GM12878 (cell line): ENCODE results near the gene P3H3. TPM values are rescaled to one million over a fixed set of nuclear protein-coding genes. Genes with fewer than 3 reads are reported as not detected.

Source experiments
- CHD1 ChIP-seq: IDR thresholded peaks from 2 replicates; pipeline ENCODE4 v1.6.1; 2012; ENCODE audit warnings: low read depth, low read length, improper control_type of control experiment
- EP300 ChIP-seq, 2 experiments: fragments of 150-350 bp in 1 of 2; IDR thresholded peaks; 2 replicates each; pipeline ENCODE4 v1.6.1; 2011 to 2012; ENCODE audit warnings: low read depth in 2 of 2, low read length in 2 of 2, borderline replicate concordance in 1 of 2, improper control_type of control experiment in 1 of 2, inconsistent platforms in 1 of 2; ENCODE audit not compliant: control insufficient read depth in 1 of 2
- ESRRA ChIP-seq: IDR thresholded peaks from 2 replicates; pipeline ENCODE4 v1.6.1; 2012; ENCODE audit warnings: mild to moderate bottlenecking, low read length, improper control_type of control experiment
- IRF5 ChIP-seq: fragments of 450-650 bp; IDR thresholded peaks from 2 replicates; pipeline ENCODE4 v1.6.1; 2017; ENCODE audit warnings: borderline replicate concordance
- PRDM15 ChIP-seq: fragments of 450-650 bp; formaldehyde crosslinking; IDR thresholded peaks from 2 replicates; pipeline ENCODE4 v1.4.0; 2020; ENCODE audit warnings: mild to moderate bottlenecking, moderate library complexity
- SUPT20H ChIP-seq: IDR thresholded peaks from 2 replicates; pipeline ENCODE4 v1.6.1; 2011; ENCODE audit warnings: low read depth, mild to moderate bottlenecking, low read length, moderate library complexity, borderline replicate concordance; ENCODE audit not compliant: control insufficient read depth
- ZBTB33 ChIP-seq: fragments of 450-650 bp; IDR thresholded peaks from 2 replicates; pipeline ENCODE4 v1.6.1; 2017; ENCODE audit warnings: mild to moderate bottlenecking
- ZNF622 ChIP-seq: fragments of 450-650 bp; IDR thresholded peaks from 2 replicates; pipeline ENCODE4 v1.6.1; 2017; ENCODE audit warnings: mild to moderate bottlenecking, inconsistent platforms
- polyA plus RNA-seq, 11 experiments: library from polyadenylated mRNA; depleted of rRNA in 4 of 11; unstranded in 6 of 11; stranded (reverse) in 5 of 11; fragments of >200 nt; fragmentation: Nextera tagmentation in 4 of 11; fragmentation: Illumina TruSeq in 1 of 11; extraction: Ambion mirVana in 4 of 11; extraction: Trizol in 1 of 11; gene quantifications; 1 replicate in 1 of 11; 2 replicates in 10 of 11; pipeline versions ENCODE4 v1.2.1 to v1.2.3, GENCODE V29; 2011 to 2016; ENCODE audit warnings: inconsistent platforms in 2 of 11, missing spikeins in 2 of 11, low read depth in 1 of 11
- total RNA-seq, 4 experiments: library from RNA; depleted of rRNA in 3 of 4; stranded (reverse); fragments of >200 nt in 3 of 4; fragmentation: Illumina TruSeq in 1 of 4; extraction: Trizol in 1 of 4; gene quantifications; 2 replicates each; pipeline versions ENCODE4 v1.2.1 to v1.2.3, GENCODE V29; 2013 to 2021

P3H3 gene
- total and polyA plus RNA-seq, 10 of the 15 experiments (the other 5 are each of a cell fraction or from before 2014, with no cell fraction given), result 0.03 to 0.21 (median 0.05) TPM; not detected in 7

- TF ChIP-seq ZBTB33 (no peak), IRF5 (no peak), EP300 (IDR thresholded peaks at IDR 0.05; ENCODE audit: borderline replicate concordance in 1 of 2, control insufficient read depth in 1 of 2, low read depth in 2 of 2, low read length in 2 of 2) (no peak), ESRRA (no peak), PRDM15 (CRISPR knock-in tag) (no peak), ZNF622 (no peak), SUPT20H (no peak), CHD1 (no peak)
Observed at GRCh38 chr12:6826125-6826733, 2.0 kb upstream of the P3H3 start (continued).
